Stimulated activated CD4-positive, alpha-beta T cell treated with anti-CD3 and anti-CD28 coated beads, Interleukin-2, amount 100 ng/mL, for 4 hours (primary cell): ENCODE data around the gene REG4.
"Not testable (repeated sequence)": the region's sequence is repeated elsewhere in the genome, so short reads cannot be mapped to it uniquely, and the experiment has no call there.

ENCODE experiments used
- DNase-seq: peaks from one replicate; pipeline ENCODE4 v3.0.0-alpha.2; 2020; ENCODE audit warnings: low read depth

REG4 gene

GRCh38 chr1:119806489-119806888, 4.8 kb downstream of the REG4 start:
- no peak for DNase-seq

GRCh38 chr1:119805746-119806145, 5.5 kb downstream of the REG4 start:
- DNase-seq: no peak

GRCh38 chr1:119805247-119805646, 6.0 kb downstream of the REG4 start:
- DNase-seq: no peak

GRCh38 chr1:119799599-119800177, 11.6 kb downstream of the REG4 start:
- no peak for DNase-seq

- no peak for DNase-seq
Observed at GRCh38 chr1:119799003-119799402, 12.3 kb downstream of the REG4 start.

GRCh38 chr1:119797606-119798005, 13.7 kb downstream of the REG4 start:
- no peak for DNase-seq

GRCh38 chr1:119797162-119797561, 14.1 kb downstream of the REG4 start:
- DNase-seq: no peak

GRCh38 chr1:119795261-119796200, 15.7 kb downstream of the REG4 start:
- DNase-seq: no peak

- DNase-seq: no peak
Observed at GRCh38 chr1:119794876-119795240, 16.4 kb downstream of the REG4 start.

- DNase-seq: no peak
Observed at GRCh38 chr1:119794230-119794875, 16.9 kb downstream of the REG4 start.

GRCh38 chr1:119791377-119791776, 19.9 kb downstream of the REG4 start:
- no peak for DNase-seq

GRCh38 chr1:119790451-119791198, 20.6 kb downstream of the REG4 start:
- no peak for DNase-seq

- no peak for DNase-seq
Observed at GRCh38 chr1:119787776-119788175, 23.5 kb downstream of the REG4 start.

- not testable (repeated sequence) for DNase-seq
Observed at GRCh38 chr1:119786473-119787050, 24.7 kb downstream of the REG4 start.

GRCh38 chr1:119786046-119786445, 25.2 kb downstream of the REG4 start:
- DNase-seq: not testable (repeated sequence)

- no peak for DNase-seq
Observed at GRCh38 chr1:119784191-119784781, 27.0 kb downstream of the REG4 start.

- DNase-seq: no peak
Observed at GRCh38 chr1:119783354-119784185, 27.7 kb downstream of the REG4 start.

GRCh38 chr1:119782631-119783325, 28.5 kb downstream of the REG4 start:
- DNase-seq: no peak

- DNase-seq: no peak
Observed at GRCh38 chr1:119781434-119782210, 29.6 kb downstream of the REG4 start.
